DMS79 (cell line): ENCODE measurements around the gene EIF3L.

Experiments
- DNase-seq: peaks from one replicate; lab custom pipeline; 2025; lab: John Stamatoyannopoulos, UW

EIF3L gene

GRCh38 chr22:37927637-37927936 lies 78.4 kb downstream of the EIF3L start:
- DNase-seq: no peak

GRCh38 chr22:37929390-37929789 lies 80.2 kb downstream of the EIF3L start:
- DNase-seq: no peak

- no peak for DNase-seq
Observed at GRCh38 chr22:37930270-37930951, 81.2 kb downstream of the EIF3L start.

- no peak for DNase-seq
Observed at GRCh38 chr22:37930952-37931440, 81.8 kb downstream of the EIF3L start.

- DNase-seq: peak; percentile 84
Observed at GRCh38 chr22:37931893-37932389, 82.7 kb downstream of the EIF3L start.

GRCh38 chr22:37932401-37932800 lies 83.2 kb downstream of the EIF3L start:
- DNase-seq: no peak

- DNase-seq: peak; percentile 73
Observed at GRCh38 chr22:37932821-37933578, 83.8 kb downstream of the EIF3L start.

- DNase-seq: no peak
Observed at GRCh38 chr22:37933711-37934376, 84.6 kb downstream of the EIF3L start.
